VCaP (cell line): ENCODE measurements around the gene POLR2B.

Experiments used
- H3K27ac ChIP-seq: fragments of 450-650 bp; 2 replicates; pipeline ENCODE4 v1.5.1; 2017
- TF ChIP-seq, protein P1 (sequence below): fragments of 450-650 bp; conservative IDR thresholded peaks from 2 replicates; pipeline ENCODE4 v1.5.1; 2017; ENCODE audit warnings: mild to moderate bottlenecking, moderate library complexity

POLR2B gene

GRCh38 chr4:56986952-56987351 is 8.3 kb downstream of the POLR2B start:
- no peak overlapping the region for H3K27ac ChIP-seq
- TF ChIP-seq, protein P1, sequence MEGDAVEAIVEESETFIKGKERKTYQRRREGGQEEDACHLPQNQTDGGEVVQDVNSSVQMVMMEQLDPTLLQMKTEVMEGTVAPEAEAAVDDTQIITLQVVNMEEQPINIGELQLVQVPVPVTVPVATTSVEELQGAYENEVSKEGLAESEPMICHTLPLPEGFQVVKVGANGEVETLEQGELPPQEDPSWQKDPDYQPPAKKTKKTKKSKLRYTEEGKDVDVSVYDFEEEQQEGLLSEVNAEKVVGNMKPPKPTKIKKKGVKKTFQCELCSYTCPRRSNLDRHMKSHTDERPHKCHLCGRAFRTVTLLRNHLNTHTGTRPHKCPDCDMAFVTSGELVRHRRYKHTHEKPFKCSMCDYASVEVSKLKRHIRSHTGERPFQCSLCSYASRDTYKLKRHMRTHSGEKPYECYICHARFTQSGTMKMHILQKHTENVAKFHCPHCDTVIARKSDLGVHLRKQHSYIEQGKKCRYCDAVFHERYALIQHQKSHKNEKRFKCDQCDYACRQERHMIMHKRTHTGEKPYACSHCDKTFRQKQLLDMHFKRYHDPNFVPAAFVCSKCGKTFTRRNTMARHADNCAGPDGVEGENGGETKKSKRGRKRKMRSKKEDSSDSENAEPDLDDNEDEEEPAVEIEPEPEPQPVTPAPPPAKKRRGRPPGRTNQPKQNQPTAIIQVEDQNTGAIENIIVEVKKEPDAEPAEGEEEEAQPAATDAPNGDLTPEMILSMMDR = no peak

DNA sequence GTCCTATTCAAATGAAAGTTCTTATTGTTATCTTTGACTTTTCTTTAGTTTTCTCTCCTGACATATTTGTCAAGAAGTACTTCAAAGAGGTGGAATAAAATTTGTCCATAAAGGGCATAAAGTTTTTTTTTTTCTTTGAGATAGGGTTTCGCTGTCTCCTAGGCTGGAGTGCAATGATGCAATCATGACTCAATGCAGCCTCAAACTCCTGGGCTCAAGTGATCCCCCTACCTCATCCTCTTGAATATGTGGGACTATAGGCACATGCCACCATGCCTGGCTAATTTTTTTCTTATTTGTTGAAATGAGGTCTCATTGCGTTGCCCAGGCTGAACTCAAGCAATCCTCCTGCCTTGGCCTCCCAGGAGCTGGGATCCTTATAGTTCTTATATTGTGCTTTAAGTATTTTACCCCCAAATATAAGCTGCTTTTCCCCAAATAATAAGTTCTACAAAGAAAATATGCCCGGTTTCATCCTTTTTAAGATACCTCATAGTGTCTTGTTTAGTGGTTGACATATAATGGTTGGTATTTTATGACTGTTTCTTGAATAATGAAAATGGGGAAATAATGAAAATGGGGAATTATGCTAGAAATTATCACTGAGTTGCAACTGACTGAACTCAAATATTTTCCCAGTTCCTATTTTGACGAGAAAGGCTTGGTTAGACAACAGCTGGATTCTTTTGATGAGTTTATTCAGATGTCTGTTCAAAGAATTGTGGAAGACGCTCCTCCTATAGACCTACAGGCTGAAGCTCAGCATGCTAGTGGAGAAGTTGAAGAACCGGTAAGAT is 11.6 kb downstream of the POLR2B start:
- TF ChIP-seq, protein P1 = no peak
- no peak overlapping the region for H3K27ac ChIP-seq

DNA sequence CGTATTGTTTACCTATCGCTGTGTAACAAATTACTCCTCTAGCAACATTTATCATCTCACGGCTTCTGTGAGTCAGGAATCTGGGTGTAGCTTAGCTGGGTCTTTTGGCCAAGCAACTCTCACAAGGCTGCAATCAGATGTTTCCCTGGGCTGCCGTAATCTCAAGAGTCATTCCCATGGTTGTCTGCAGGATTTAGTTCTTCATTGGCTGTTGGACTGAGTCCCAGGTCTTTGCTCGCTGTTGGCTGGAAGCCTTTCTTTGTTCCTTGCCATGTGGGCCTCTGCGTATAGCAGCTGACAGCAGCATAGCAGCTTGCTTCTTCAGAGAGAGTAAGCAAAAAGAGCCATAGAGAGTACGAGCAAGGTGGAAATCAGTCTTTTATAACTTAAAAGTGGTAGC is 16.8 kb downstream of the POLR2B start:
- TF ChIP-seq, protein P1 = no peak
- H3K27ac ChIP-seq = peak overlapping the region; percentile 78

DNA sequence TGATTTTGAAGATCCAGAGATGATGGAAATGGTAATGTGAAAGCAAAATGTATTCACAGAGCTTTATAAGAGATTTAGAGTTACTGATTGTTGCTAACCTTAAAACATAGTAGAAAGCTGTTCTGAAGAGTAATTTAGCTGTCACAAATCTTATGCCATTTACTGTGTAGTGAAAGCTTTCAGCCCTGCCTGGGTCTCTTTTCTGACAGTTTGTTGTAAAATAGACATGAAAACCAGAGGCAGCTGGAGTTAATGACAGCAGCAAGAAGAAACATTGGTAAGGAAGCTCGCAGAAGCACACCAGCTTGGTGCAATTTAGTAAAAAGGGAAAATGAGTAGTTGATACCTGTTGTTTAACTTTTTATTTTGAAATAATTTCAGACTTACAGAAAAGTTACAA is 21.1 kb downstream of the POLR2B start:
- no peak overlapping the region for H3K27ac ChIP-seq
- TF ChIP-seq, protein P1 = no peak

DNA sequence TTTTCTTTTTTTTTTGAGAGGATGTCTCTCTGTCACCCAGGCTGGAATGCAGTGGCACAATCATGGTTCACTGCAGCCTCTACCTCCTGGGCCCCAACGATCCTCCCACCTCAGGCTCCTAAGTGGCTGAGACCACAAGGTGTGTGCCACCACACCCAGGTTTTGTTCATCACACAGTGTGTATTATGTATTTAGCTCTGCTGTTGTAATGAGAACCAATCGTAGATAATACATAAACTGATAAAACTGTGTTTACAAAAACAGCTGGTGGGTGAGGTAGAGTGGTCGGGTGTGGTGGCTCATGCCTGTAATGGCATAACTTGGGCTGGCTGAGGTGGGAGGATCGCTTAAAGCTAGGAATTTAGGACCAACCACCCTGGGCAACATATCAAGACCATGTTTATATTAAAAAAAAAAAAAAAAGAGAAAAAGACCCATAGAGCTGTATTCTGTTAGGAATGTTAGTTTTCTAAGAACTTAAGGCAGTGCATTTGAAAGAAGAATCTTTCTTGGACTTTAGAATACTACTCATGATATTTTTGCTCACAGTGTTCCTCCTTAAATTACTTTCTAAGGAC is 34.9 kb downstream of the POLR2B start:
- TF ChIP-seq, protein P1 = no peak
- no peak overlapping the region for H3K27ac ChIP-seq

DNA sequence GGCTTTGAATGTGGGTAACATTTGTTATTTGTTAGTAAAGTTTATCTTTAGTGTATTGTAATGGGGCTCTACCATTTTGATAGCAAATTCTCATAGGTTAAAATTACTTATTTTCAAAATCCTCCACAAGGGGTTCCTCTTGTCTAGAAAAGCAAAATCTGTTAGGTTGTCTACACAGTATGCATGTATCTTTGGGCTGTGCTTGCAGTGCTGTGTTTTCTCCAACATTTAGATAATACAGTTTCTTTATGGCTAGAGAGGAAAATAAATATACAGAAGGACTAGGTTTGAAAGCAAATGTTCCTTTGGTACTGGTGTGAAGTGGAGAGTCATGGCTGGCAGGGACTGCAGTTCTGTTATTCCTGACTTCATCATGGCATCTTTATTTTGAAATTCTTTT is 40.3 kb downstream of the POLR2B start:
- TF ChIP-seq, protein P1 = no peak
- no peak overlapping the region for H3K27ac ChIP-seq

DNA sequence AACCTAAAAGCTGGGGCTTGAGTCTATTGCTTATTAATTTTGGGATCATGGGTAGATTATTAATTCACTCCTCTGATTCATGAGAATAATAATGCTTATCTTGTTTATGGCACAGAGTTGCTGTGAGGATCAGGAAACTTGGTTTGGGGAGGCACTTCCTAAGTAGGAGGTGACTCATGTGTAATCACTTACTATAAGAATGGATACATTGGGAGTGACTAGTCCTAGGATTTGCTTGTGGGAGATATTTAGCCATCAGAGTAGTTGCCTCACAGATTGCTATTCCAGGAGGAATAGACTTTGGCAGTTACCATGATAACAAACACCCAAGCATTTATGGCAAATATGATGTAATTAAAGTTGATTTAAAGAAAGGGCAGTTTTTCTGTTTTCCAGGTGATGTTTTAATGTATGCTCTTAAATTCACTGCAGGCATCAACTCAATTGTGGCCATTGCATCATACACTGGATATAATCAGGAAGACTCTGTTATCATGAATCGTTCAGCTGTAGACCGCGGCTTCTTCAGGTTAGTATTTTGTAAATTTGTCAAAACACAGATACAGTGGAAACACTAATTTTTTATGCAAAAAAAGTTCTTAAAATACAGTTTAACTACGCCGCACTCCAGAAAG is 41.9 kb downstream of the POLR2B start:
- H3K27ac ChIP-seq = no peak overlapping the region
- TF ChIP-seq, protein P1 = no peak
